BJ (cell line): ENCODE results near the gene PPP1R3E. TPM values are rescaled to one million over a fixed set of nuclear protein-coding genes. Genes with fewer than 3 reads are reported as not detected.
A peak's percentile ranks its signal among the peaks of the same experiment; 100 is the strongest.

Experiments
- CTCF ChIA-PET: fragments of 350-600 bp; formaldehyde crosslinking; extraction: SDS; loops from one replicate; lab custom pipeline; 2021; ENCODE audit warnings: antibody characterized with exemption, inconsistent platforms; lab: Yijun Ruan, JAX
- POLR2A ChIA-PET: fragments of 300-600 bp; sonication (Branson Sonifier 250); formaldehyde crosslinking; extraction: SDS; loops from one replicate; lab custom pipeline; 2021; ENCODE audit warnings: antibody characterized with exemption; lab: Charles Lee
- DNase-seq: peaks from one replicate; pipeline ENCODE4 v3.0.0-alpha.2; 2011; ENCODE audit warnings: low read depth
- H3K27me3 ChIP-seq: 2 replicates; pipeline ENCODE4 v1.6.0; 2011; ENCODE audit warnings: low read length; ENCODE audit not compliant: control insufficient read depth, insufficient read depth
- H3K36me3 ChIP-seq: 2 replicates; pipeline ENCODE4 v1.5.1; 2011; ENCODE audit warnings: low read length; ENCODE audit not compliant: control insufficient read depth, insufficient read depth
- H3K4me3 ChIP-seq: 2 replicates; pipeline ENCODE4 v1.5.1; 2011; ENCODE audit warnings: low read depth, mild to moderate bottlenecking, control low read depth, low read length
- polyA plus RNA-seq: library from polyadenylated mRNA; depleted of rRNA; stranded (reverse); fragments of >200 nt; gene quantifications from 2 replicates; pipeline ENCODE4 v1.2.3, GENCODE V29; 2011
- TF ChIP-seq, protein P1 (sequence below): IDR thresholded peaks from 2 replicates; pipeline ENCODE4 v1.5.1; 2011; ENCODE audit warnings: low read depth, mild to moderate bottlenecking, control low read depth, inconsistent platforms, low read length, moderate library complexity; ENCODE audit not compliant: insufficient read depth

The PPP1R3E gene
- polyA plus RNA-seq, 1 experiment = 2.8 TPM

DNA sequence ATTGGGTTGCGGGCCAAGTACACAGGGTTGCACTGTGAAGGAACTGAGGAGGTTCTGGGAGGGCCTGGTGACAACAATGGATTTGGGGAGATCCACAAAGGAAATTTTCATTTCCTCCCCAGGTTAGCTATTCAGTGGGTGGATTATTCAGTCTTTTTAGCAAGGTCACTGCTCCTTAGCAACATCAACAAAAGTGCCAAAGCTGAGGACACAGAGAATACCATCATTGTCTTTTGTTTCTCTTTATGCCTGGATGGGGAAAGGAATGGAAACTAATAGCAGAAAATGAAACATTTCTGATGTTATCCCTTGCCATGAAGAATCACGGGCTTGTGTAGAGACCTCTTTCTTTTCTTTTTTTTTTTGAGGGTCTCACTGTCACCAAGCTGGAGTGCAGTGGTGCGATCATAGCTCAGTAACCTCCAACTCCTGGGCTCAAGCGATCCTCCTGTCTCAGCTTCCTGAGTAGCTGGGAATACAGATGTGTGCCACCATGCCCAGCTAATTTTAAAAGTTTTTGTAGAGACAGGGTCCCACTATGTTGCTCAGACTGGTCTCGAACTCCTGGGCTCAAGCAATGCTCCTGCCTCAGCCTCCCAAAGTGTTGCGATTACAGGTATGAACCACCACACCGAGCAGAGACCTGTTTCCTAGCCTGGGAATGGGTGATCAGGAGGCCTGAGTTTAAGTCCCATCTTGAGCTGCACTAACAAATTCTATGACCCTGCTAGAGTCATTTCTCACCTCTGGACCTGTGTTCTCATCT is 6.5 kb downstream of the PPP1R3E start:
- TF ChIP-seq, protein P1, sequence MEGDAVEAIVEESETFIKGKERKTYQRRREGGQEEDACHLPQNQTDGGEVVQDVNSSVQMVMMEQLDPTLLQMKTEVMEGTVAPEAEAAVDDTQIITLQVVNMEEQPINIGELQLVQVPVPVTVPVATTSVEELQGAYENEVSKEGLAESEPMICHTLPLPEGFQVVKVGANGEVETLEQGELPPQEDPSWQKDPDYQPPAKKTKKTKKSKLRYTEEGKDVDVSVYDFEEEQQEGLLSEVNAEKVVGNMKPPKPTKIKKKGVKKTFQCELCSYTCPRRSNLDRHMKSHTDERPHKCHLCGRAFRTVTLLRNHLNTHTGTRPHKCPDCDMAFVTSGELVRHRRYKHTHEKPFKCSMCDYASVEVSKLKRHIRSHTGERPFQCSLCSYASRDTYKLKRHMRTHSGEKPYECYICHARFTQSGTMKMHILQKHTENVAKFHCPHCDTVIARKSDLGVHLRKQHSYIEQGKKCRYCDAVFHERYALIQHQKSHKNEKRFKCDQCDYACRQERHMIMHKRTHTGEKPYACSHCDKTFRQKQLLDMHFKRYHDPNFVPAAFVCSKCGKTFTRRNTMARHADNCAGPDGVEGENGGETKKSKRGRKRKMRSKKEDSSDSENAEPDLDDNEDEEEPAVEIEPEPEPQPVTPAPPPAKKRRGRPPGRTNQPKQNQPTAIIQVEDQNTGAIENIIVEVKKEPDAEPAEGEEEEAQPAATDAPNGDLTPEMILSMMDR = no peak
- H3K27me3 ChIP-seq = no peaks in the 10 kb centered on the region
- peaks cover 1% of the 10 kb centered on the region; the same call in 1 of the 2 replicates for H3K36me3 ChIP-seq
- POLR2A ChIA-PET = interaction anchor here (0.6 kb wide), 1 partner anchor 11 kb away, joined by 9 read pairs; the partner anchor contains the start of gene BCL2L2
- no peak overlapping the region for H3K4me3 ChIP-seq
- DNase-seq = no peak
- CTCF ChIA-PET = interaction anchor here (0.6 to 3.3 kb wide), 9 partner anchors 9 to 386 kb away, joined by 3 to 12 read pairs (median 3); partner anchors contain the start of genes HOMEZ and NGDN

DNA sequence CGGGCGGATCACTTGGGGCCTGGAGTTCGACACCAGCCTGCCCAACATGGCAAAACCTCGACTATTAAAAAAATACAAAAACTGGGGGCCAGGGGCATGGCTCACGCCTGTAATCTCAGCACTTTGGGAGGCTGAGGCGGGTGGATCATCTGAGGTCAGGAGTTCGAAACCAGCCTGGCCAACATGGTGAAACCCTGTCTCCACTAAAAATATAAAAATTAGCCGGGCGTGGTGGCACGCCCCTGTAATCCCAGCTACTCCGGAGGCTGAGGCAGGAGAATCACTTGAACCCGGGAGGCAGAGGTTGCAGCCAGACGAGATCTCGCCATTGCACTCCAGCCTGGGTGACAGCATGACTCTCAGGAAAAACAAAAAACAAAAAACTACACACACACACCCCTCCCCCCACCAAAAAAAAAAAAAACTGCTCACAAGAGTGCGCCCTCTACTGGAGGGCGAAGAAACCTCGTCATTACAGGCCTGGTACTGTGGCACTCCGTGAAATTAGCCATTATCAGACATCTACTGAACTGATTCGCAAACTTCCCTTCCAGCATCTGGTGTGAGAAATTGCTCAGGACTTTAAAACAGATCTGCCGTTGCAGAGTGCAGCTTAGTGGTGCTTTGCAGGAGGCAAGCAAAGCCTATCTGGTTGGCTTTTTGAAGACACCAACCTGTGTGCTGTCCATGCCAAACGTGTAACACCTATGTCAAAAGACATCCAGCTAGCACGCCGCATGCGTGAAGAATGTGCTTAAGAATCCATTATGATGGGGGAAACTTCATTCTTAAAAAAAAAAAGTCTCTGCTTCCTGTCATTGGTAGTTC is 7.7 kb downstream of the PPP1R3E start:
- H3K4me3 ChIP-seq = no peak overlapping the region
- POLR2A ChIA-PET = interaction anchor here (0.6 kb wide), 1 partner anchor 17 kb away, joined by 7 read pairs; no protein-coding TSS in a partner anchor

DNA sequence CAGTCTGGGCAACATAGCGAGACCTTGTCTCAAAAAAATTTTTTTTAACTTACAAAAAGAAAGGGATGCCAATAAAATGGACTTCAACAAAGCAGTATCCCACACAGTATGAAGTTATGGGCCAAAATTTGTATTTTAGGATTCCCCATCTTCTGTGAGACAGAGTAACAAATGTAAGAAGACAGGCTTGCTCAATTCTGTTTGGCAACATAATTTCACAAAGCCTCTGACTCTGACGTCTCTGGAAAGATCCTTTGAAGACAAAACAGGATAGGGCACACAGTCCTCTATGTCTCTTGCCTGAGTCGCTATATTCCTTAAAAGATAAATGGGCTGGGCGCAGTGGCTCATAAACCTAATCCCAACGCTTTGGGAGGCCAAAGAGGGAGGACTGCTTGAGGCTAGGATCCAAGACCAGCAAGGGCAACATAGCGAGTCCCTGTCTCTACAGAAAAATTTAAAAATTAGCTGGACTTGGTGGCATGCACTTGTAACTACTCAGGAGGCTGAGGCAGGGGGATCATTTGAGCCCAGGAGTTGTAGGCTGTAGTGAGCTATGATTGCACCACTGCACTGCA is 15.7 kb downstream of the PPP1R3E start:
- H3K36me3 ChIP-seq = no peaks in the 10 kb centered on the region
- TF ChIP-seq, protein P1 = no peak
- ChIA-PET POLR2A (interaction anchor here (1.3 kb wide), 1 partner anchor 14 kb away, joined by 3 read pairs; no protein-coding TSS in a partner anchor), CTCF (interaction anchor here (1.0 to 3.8 kb wide), 5 partner anchors 8 to 15 kb away, joined by 3 to 15 read pairs (median 12); partner anchors contain the start of gene PPP1R3E)
- DNase-seq = no peak
- peak overlapping the region; percentile 92 for H3K4me3 ChIP-seq
- peaks cover 2% of the 10 kb centered on the region for H3K27me3 ChIP-seq

More for the DNA sequence above, 7.7 kb downstream of the PPP1R3E start:
- TF ChIP-seq, protein P1 = peak; percentile 90
- CTCF ChIA-PET = interaction anchor here (0.6 to 2.4 kb wide), 19 partner anchors 9 to 757 kb away, joined by 3 to 15 read pairs (median 3); partner anchors contain the start of genes BCL2L2, HOMEZ and NGDN
- peaks cover 1% of the 10 kb centered on the region; the same call in 1 of the 2 replicates for H3K36me3 ChIP-seq
- no peaks in the 10 kb centered on the region for H3K27me3 ChIP-seq
- no peak for DNase-seq

DNA sequence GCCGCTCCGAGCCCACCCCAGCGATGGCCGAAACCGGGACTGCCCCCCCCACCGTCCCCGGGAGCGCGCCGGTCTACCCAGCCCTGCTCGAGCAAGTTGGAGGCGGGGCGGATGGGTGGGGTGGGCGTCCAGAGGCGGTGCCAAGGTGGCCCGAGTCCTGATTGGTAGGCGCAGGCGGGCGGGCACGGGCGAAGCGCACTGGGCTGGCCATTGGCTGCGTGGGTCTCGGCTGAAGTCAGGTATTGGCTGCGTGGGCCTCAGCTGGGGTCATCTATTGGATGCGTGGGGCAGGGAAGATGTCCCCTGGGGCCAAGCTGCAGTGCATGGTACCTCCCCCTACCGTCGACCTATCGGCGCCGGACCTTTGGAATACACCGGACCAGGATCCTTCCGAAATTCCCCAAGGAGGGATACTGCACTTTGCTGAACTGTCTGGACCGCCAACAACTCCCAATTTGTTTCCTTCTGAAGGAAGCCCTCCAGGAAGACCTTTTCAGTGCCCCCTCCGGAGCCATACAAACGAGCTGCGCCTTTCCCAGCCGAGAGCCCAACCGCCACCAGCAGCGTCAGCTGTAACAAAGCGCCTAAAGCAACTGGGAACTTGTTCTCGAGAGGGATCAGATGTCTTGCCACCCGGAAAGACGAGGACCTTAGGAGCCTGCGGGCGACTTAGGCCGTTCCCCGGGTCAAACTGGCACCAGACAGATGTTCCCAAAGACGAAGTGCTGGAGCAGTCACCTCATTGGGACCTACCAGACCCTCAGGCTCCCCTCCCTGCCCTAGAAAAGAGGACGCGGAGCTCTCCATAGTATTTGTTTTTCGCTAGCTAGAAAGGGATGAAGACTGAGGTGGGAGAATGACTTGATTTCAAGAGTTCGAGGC is 16.4 kb downstream of the PPP1R3E start, which contains the start of gene HOMEZ:
Gene HOMEZ (minus strand): TSS at position 113 of the 882 bp plus-strand sequence. CDS start 180 bp downstream, outside the sequence.
- DNase-seq = peak; percentile 90
- H3K36me3 ChIP-seq = no peaks in the 10 kb centered on the region
- TF ChIP-seq, protein P1 = peak; percentile 14; the same call in 1 of the 2 replicates
- ChIA-PET CTCF (interaction anchor here (0.6 to 3.8 kb wide), 5 partner anchors 8 to 386 kb away, joined by 3 to 15 read pairs (median 12); no protein-coding TSS in a partner anchor), POLR2A (interaction anchor here (0.7 to 1.3 kb wide), 2 partner anchors 15 to 36 kb away, joined by 3 to 6 read pairs; no protein-coding TSS in a partner anchor)
- peak within 1 kb of the TSS; percentile 92 for H3K4me3 ChIP-seq
- H3K27me3 ChIP-seq = peaks cover 2% of the 10 kb centered on the region
